Panc1 (cell line): Measurements from ENCODE around the gene TXNDC11. TPM values are rescaled to one million over a fixed set of nuclear protein-coding genes. Genes with fewer than 3 reads are reported as not detected.

Experiments
- ATAC-seq: fragments of 200-7000 bp; cut with Tn5 transposase; 2 replicates; pipeline ENCODE4 v1.9.1; 2020; ENCODE audit warnings: mild to moderate bottlenecking, moderate library complexity
- BruUV-seq: library from RNA; stranded (reverse); fragments of 400-500 nt; replicated peaks from 2 replicates; lab custom pipeline; 2021; lab: Mats Ljungman, UMichigan
- CTCF ChIA-PET: fragments of 300-600 bp; sonication (Branson Sonifier 250); formaldehyde crosslinking; loops from one replicate; lab custom pipeline; 2022; ENCODE audit warnings: antibody characterized with exemption; lab: Charles Lee
- POLR2A ChIA-PET: fragments of 300-600 bp; sonication (Branson Sonifier 250); formaldehyde crosslinking; loops from one replicate; lab custom pipeline; 2022; ENCODE audit warnings: antibody characterized with exemption; lab: Charles Lee
- DNase-seq: peaks from one replicate; pipeline ENCODE4 v3.0.0-alpha.2; 2010; ENCODE audit warnings: low read depth, low spot score
- H3K27ac ChIP-seq: 2 replicates; pipeline ENCODE4 v1.5.1; 2011; ENCODE audit warnings: mild to moderate bottlenecking, low read length, inconsistent platforms
- H3K27me3 ChIP-seq: fragments of 200-500 bp; sonication (Bioruptor generic); 2 replicates; pipeline ENCODE4 v1.6.0; 2014; ENCODE audit warnings: low read length, inconsistent platforms; ENCODE audit not compliant: control insufficient read depth, insufficient read depth
- H3K36me3 ChIP-seq: fragments of 200-500 bp; sonication (Bioruptor generic); 2 replicates; pipeline ENCODE4 v1.5.1; 2014; ENCODE audit warnings: inconsistent platforms, mild to moderate bottlenecking, low read length, moderate library complexity; ENCODE audit not compliant: control insufficient read depth, insufficient read depth
- H3K4me1 ChIP-seq: 2 replicates; pipeline ENCODE4 v1.5.1; 2011; ENCODE audit warnings: inconsistent platforms, mild to moderate bottlenecking, low read length, moderate library complexity; ENCODE audit not compliant: control insufficient read depth, insufficient read depth
- H3K4me3 ChIP-seq, 2 experiments: 2 replicates each; pipeline ENCODE4 v1.5.1; 2011 to 2012; ENCODE audit warnings: low read depth in 2 of 2, low read length in 2 of 2, mild to moderate bottlenecking in 2 of 2, inconsistent platforms in 1 of 2, moderate library complexity in 1 of 2
- H3K9me3 ChIP-seq: fragments of 200-500 bp; sonication (Bioruptor generic); 2 replicates; pipeline ENCODE4 v1.5.1; 2014; ENCODE audit warnings: low read depth, mild to moderate bottlenecking, inconsistent platforms, low read length, moderate library complexity; ENCODE audit not compliant: control insufficient read depth, insufficient read depth
- CTCF ChIP-seq: fragments of 450-650 bp; IDR thresholded peaks from 2 replicates; pipeline ENCODE4 v1.5.1; 2017; ENCODE audit warnings: mild to moderate bottlenecking
- POLR2AphosphoS5 ChIP-seq: IDR thresholded peaks from 2 replicates; pipeline ENCODE4 v1.6.1; 2012; ENCODE audit warnings: mild to moderate bottlenecking, low read depth, low read length, moderate library complexity
- REST ChIP-seq, 2 experiments: IDR thresholded peaks; 2 replicates each; pipeline ENCODE4 v1.6.1; 2011 to 2012; ENCODE audit warnings: low read depth in 2 of 2, control low read depth in 1 of 2, low read length in 1 of 2, mild to moderate bottlenecking in 1 of 2, moderate library complexity in 1 of 2; ENCODE audit not compliant: insufficient read depth in 1 of 2
- SIN3A ChIP-seq: IDR thresholded peaks from 2 replicates; pipeline ENCODE4 v1.6.1; 2012; ENCODE audit warnings: low read depth, mild to moderate bottlenecking, low read length, moderate library complexity, borderline replicate concordance; ENCODE audit not compliant: insufficient read depth
- TCF7L2 ChIP-seq: IDR thresholded peaks from 2 replicates; pipeline ENCODE4 v1.6.1; 2011; ENCODE audit warnings: mild to moderate bottlenecking, low read depth, low read length, inconsistent platforms
- in situ Hi-C: cut with HindIII; loops from 2 replicates; pipeline ENCODE4 v1.10.0; 2016; ENCODE audit warnings: low sequenced_read_pairs, low pct_unique_long_range_greater_than_20kb
- intact Hi-C: fragments of 100-400 bp; cut with micrococcal nuclease; formaldehyde crosslinking; loops from one replicate; pipeline ENCODE4 v1.10.0; 2022; ENCODE audit not compliant: unreplicated experiment
- total RNA-seq: library from RNA; stranded (reverse); gene quantifications from one replicate; pipeline ENCODE4 v1.2.1, GENCODE V29; 2021; ENCODE audit not compliant: unreplicated experiment

TXNDC11 gene
- total RNA-seq, 1 experiment from 2014 or later = 30.5 TPM

DNA sequence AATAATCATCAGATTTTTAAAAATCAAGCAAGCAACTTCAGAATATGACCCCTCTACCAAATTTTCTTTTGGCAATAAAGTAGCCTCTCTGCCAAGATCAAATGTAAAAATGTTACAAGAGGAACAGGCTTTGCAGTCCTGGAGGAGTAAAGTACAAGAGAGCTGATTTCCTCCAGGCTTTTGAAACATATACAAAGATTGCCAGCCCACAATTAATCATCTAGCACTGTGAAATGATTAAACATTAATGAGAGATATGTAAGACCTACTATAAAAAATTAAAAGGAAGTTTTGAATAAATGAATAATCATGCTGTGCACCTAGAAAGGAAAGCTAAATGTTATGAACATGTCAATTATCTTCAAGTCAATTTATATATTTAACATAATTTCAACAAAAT is 26.3 kb downstream of the TXNDC11 start:
- no peaks in the 10 kb centered on the region for H3K4me1 ChIP-seq
- DNase-seq = no peak
- intact Hi-C loops = no loop called here
- ChIA-PET POLR2A (interaction anchor here (0.6 kb wide), 1 partner anchor 322 kb away, joined by 3 read pairs; no protein-coding TSS in a partner anchor), CTCF (no interaction called here)
- H3K27me3 ChIP-seq = no peaks in the 10 kb centered on the region
- no peak for ATAC-seq
- TF ChIP-seq TCF7L2 (no peak), CTCF (no peak), REST (IDR thresholded peaks at IDR 0.05; ENCODE audit: insufficient read depth in 1 of 2, low read depth in 2 of 2, low read length in 1 of 2) (no peak), POLR2AphosphoS5 (no peak), SIN3A (no peak)
- no peak overlapping the region for H3K4me3 ChIP-seq
- no TSS peak for BruUV-seq
- no peak overlapping the region for H3K27ac ChIP-seq
- no peaks in the 10 kb centered on the region; the same call in none of the 2 replicates for H3K36me3 ChIP-seq
- no peaks in the 10 kb centered on the region for H3K9me3 ChIP-seq
- in situ Hi-C loops = no loop called here

GRCh38 chr16:11715246-11715947 is 27.3 kb downstream of the TXNDC11 start:
- Histone ChIP-seq H3K27ac (no peak overlapping the region), H3K27me3 (no peaks in the 10 kb centered on the region), H3K4me1 (no peaks in the 10 kb centered on the region), H3K4me3 (no peak overlapping the region), H3K36me3 (no peaks in the 10 kb centered on the region; the same call in none of the 2 replicates), H3K9me3 (no peaks in the 10 kb centered on the region)
- ChIA-PET CTCF (interaction anchor here (0.6 to 0.7 kb wide), 3 partner anchors 45 to 465 kb away, joined by 3 to 7 read pairs (median 4); no protein-coding TSS in a partner anchor), POLR2A (interaction anchor here (0.7 kb wide), 1 partner anchor 24 kb away, joined by 5 read pairs; no protein-coding TSS in a partner anchor)
- no peak for ATAC-seq
- in situ Hi-C loops = no loop called here
- DNase-seq = no peak
- no peak for TF ChIP-seq CTCF
- TF ChIP-seq REST (IDR thresholded peaks at IDR 0.05; ENCODE audit: insufficient read depth in 1 of 2, low read depth in 2 of 2, low read length in 1 of 2) = no peak
- TF ChIP-seq SIN3A = no peak
- intact Hi-C loops = loop anchor here (2.0 kb wide), 2 partner anchors 183 to 319 kb away; no protein-coding TSS in a partner anchor
- BruUV-seq = no TSS peak
